DMS 273 treated with DMSO at 0.1 percent for 48 hours (cell line): Measurements from ENCODE around the gene MSRB1.
A peak's percentile ranks its signal among the peaks of the same experiment; 100 is the strongest.
"Not testable (repeated sequence)": the region's sequence is repeated elsewhere in the genome, so short reads cannot be mapped to it uniquely, and the experiment has no call there.

ENCODE experiments used
- DNase-seq: peaks from one replicate; lab custom pipeline; 2025; lab: John Stamatoyannopoulos, UW

The MSRB1 gene

DNA sequence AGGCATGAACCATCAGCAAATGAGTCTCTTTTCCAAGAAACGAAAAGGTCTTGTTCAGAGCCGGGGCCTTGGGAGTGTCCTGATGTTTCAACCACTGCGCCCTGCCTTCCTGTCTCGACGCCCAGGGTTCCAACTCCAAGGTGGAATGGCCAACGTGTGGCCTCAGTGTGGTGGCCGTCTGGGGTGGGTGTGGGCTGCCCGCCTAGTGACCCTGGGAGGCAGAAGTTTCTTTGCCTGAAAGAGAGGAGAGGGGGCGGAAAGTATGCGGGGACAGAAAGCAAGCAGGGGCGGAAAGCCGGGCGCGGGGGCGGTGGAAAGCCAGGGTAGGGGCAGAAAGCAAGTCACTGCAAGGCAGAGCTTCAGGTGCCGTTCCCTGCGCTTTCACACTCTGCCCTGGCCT lies 4.1 kb downstream of the MSRB1 start:
- no peak for DNase-seq

DNA sequence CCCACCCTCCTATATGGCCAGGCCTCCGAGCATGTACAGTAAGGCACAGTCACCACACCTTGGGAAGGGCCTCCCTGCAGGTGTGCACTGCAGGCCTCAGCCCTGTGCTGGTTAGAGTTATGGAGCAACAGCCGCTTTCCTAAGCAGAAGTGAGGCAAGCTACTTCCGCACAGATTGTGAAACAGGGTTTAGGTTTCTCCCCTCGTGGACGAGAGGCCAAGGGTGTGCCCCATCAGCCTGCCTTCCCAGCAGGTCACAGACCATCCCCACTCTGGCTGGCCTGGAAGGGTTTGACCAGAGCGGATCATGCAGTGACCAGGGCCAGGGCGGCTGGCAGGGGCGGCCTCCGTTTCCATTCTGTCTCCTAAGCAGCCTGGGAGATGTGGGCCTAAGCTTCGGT lies 4.7 kb downstream of the MSRB1 start:
- DNase-seq: no peak

DNA sequence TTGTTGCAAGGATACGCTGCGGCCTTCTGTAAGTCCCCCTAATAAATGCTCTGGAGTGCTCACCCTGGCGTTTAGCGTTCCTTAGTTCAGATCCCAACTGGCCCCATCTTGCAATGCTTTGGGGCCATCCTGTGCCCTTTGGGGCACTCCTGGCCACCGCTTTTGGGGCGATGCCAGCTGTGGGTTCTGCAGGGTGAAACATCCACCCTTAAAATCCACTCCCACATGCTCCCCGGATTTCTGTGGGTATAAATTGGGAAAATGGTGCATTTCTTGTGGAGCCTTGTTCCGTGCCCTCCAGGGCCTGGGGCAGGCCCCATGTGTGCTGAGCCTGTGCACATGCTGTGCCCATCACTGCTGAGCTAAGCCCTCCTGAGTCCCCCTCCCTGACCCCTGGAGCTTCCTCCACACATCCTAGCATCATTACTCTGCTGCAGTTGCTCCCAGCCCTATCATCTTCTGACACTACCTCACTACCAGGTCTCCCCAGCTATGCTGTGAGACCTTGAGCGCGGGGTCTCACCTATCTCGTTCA lies 6.0 kb downstream of the MSRB1 start:
- DNase-seq: no peak

DNA sequence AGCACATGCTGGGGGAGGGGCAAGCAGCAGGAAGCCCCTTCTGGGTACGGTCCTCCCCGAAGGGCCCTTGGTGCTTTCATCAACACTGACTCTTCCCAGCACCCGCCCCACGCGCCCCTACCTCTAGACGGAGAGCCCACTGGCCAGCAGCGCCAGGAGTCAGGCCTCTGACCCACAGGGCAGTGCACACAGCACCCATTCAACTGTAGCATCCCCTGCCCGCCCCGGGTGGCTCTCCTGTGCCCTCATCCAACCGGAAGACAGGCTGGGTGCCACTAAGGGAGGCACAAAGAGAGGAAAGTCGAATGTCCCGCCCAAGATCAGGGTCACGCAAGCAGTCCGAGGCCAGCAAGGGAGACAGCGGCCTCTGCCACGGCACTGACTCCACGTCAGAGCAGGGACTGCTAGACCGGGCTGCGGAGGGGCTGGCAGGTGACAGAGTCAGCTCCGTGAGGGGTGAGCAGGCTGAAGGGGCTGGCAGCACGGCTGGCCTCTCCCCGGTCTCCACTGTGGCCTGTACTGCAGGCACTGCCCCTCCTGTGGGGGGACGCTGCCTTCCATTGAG lies 9.8 kb downstream of the MSRB1 start:
- DNase-seq: no peak

DNA sequence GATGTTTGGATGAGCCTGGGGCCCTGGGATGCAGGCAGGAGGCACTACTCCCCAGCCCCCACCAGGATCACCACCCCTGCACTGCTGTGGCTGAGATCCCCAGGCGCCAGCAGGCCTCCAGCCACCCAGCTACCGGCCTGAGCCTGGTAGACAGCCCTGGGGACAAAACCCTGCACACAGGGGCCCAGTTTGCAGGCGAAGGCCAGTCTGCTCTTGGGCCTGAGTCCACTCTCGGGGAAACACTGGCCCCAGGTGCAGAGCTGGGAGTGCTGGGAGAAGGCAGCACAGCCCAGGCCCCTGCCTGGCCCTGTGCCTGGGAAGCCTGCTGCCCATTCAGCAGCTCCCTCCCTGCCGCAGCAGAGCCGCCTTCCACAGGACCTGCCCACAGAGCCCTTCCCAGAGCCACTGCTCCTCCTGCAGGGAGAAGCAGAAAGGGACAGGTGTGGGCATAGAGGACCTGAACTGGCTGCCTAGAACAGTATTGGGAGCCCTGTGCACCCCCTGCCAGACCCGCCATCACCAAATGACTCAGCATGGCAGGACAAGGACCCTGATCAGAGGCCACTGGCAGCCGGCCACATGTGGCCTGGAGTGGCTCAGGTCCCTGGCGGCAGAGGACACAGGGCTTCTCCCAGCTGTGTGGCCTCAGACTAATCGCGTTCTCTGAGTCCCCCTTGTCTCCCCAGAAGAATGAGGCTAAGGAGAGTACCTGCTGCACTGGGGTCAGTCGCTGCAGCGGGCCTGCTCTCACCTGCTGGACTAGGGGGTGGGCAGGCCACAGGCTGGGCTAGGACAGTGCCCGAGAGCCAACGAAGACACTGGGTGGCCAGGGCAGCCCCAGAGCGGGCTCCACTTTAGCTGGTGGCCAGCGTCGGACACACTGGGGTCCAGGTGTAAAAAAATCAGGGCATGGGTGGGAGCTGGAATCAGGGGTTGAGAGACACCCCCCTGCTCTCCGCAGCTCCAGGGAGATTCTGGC lies 10.7 kb downstream of the MSRB1 start:
- peak; percentile 43 for DNase-seq

DNA sequence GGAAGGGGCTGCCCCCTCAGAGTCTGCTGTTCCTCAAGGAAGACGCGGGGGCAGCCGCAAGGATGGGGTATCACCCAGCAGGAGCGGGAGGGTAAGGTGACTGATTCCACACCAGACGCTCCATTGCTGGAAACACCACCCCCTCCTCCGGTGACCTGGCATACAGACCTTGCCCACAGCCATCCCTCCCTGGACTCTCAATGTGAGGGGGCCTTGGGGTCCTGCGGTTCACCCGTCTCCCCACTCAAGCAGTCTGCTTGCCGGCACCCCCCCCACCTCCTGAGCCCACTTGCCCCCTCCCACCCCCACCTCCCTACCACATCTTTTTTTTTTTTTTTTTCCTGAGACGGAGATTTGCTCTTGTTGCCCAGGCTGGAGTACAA lies 12.7 kb downstream of the MSRB1 start:
- no peak for DNase-seq

DNA sequence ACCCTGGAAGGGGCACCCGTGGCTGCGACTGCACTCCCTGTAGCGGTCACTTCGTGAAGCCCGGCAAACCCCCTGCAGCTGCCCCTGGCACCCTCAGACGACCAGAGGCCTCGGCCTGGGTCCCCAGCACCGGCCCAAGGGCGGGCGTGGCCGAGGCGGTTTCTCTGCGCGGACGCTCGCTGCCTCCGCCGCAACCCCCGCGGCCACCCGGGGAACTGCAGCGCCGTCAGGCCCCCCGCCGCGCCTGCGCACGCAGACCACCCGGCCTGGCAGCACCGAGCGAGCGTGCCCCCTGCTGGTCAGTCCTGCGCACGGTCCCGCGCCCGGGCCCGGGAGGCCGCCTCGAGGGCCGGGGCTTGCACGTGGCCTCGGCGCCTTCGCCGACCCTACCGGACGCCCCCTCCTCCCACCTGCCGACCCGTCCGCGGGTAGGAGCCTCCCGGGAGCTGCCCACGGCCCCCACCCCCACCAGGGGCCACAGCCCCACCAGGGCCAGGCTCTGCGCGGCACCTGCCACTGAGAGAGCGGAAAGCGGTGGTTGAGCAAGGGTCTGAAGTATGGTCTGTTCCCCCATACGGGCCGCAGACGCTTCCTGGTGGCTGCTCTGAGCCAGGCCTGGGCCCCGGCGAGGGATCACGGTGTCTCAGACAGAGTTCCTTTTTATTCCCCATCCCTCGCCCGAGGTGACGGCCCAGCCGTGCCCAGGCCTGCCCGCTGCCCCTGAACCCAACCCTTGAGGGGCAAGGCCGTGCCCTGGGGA lies 13.2 kb downstream of the MSRB1 start:
- DNase-seq: peak; percentile 24

DNA sequence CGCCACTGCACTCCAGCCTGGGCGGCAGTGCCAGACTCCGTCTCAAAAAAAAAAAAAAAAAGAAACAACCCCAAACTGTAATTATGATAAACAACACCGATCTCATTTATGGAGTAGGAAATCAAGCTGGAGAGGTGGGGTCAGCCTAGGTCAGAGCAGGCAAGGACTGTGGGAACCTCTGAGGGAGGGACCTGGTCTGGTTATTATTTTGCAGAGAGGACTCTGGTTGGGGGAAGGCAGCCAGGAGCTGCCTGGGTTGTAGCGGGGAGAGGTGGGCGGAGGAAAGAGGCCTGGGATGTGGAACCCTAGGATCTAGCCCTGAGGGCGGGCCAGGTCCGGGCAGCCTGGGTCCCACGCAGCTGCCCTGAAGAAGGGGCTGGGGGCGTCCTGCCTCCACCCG lies 13.9 kb downstream of the MSRB1 start:
- DNase-seq: peak; percentile 22

DNA sequence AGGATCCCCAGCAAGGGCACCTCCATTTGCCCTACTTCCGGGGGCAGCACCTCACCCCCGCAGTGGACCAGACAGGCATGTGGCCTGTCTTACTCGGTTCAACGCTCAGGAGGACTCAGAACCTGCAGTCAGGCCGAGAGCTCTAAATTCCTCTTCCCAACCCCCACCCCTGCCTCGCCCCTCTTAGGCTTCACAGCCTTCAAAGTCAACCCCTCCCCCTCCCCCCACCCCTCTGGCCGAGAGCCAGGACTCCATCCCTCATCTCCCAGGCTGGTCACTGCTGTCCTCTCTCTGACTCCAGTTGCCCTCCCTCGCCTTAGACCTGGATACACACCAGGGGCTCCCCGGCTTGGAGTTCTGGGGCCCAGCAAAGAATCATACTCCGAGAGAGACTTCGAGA lies 16.7 kb downstream of the MSRB1 start:
- DNase-seq: no peak

DNA sequence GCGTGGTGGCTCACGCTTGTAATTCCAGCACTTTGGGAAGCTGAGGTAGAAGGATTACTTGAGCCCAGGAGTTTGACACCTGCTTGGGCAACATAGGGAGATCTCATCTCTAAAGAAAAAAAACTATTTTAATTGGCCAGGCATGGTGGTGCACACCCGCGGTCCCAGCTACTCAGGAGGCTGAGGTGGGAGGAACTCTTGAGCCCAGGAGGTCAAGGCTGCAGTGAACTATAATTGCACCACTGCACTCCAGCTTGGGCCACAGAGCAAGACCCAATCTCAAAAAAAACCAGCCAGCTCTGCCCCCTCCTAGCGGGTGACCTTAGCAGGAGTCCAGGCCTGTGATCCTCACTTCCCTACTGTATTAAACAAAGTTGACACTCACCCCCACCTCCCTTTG lies 18.9 kb downstream of the MSRB1 start:
- no peak for DNase-seq

DNA sequence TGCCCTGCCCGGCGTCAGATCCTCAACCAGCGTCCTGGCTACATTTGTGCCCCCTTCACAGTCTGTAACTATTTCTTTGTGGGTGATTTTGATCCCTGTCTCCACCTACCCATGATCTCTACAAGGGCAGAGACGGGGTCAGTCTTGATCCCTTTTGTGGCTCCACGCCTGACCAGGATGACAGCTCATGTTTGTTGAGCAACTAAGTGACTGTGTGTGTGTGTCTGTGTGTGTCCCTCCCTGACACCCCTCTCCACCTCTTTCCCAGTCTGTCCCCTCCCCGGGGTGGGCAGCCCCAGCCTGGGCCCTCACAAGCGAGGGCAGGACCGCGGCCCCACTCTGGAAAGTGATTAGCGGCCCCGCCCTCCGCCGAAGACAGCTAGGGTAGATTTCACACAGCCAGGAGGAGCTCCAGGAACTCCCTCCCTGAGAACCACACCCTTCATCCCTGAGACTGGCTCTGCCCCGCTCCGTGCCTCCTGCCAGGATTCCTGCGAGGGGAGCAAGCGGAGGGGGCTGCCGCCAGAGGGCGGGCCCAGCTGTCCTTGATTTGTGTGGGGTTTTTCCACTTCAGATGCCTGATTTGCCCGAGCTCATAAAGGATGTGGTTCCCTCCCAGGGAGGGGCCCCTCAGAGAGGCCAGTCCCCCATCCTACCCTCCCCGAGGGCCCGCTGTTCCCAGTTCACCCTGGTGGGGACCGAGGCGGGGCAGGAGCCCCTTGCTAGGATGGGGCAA lies 19.5 kb downstream of the MSRB1 start:
- peak; percentile 57 for DNase-seq

DNA sequence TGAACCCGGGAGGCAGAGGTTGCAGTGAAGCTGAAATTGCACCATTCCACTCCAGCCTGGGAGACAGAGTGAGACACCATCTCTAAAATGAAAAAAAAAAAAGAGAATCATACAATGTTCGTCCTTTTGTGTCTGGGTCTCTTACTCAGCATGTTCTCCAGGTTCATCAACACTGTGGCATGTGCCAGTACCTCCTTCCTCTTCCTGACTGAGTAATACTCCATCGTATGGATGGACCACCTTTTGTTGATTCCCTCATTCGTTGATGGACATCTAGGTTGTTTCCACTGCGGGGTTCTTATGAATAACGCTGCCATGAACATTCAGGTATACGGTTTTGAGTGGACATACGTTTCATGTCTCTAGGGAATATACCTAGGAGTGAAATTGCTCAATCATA lies 20.6 kb downstream of the MSRB1 start:
- no peak for DNase-seq

DNA sequence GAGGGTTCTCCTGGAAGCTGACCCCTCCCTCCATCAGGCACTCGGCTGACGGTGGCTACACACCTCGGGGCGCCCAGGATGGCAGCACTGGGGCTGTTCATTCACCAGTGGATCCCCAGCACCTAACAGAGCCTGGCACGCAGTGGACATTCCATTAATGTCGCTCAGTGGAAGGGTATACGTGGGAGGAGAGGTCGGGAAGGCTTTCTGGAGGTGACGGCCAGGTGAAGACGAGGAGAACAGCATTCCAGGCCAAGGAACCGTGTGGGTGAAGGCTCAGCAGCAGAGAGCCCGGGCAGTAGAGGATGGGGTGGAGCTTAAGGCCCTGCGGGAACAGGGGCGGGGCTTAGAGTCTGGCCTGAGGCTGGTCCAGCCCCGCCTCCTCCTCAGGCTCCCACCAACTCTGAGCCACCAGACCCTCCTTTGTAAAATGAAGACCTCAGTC lies 22.2 kb downstream of the MSRB1 start:
- DNase-seq: peak; percentile 27

DNA sequence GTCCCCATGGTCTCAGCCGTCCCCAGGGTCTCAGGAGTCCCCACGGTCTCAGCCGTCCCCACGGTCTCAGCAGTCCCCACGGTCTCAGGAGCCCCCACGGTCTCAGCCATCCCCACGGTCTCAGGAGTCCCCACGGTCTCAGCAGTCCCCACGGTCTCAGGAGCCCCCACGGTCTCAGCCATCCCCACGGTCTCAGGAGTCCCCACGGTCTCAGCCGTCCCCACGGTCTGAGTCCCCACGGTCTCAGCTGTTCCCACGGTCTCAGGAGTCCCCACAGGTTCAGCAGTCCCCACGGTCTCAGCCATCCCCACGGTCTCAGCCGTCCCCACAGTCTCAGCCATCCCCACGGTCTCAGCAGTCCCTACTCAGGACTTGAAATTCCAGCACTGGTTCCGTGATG lies 22.9 kb downstream of the MSRB1 start:
- DNase-seq: not testable (repeated sequence)

DNA sequence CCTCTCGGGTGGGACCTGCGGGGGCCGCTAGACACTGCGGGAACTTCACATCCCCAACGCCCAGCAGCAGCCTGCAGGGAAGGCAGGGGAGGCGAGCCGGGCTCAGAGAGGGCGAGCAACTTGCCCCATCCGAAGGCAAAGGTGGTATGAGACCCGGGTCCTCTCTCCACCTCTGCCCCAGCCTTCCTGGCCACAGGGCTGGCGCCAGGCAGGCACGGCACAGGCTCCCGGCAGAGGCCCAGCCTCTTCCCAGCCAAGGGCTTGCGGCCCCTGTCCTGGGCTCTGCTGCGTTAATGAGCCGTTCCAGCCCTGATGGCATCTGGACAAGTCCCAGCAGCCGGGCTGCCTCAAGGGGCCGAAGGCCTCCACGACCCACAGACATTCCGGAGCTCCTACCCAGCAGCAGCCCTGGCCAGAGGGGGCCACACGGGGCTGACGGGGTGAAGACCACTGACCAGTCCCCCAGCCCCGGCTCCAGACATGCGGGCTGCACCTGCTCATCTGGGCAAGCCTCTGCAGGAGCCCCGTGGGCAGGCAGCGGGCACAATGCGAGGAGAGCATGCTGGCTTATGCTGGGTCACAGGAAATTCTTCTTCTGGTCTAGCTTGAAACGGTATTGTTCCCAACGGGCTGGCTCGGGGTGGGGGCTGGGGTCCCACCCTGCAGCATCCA lies 23.5 kb downstream of the MSRB1 start:
- DNase-seq: no peak

DNA sequence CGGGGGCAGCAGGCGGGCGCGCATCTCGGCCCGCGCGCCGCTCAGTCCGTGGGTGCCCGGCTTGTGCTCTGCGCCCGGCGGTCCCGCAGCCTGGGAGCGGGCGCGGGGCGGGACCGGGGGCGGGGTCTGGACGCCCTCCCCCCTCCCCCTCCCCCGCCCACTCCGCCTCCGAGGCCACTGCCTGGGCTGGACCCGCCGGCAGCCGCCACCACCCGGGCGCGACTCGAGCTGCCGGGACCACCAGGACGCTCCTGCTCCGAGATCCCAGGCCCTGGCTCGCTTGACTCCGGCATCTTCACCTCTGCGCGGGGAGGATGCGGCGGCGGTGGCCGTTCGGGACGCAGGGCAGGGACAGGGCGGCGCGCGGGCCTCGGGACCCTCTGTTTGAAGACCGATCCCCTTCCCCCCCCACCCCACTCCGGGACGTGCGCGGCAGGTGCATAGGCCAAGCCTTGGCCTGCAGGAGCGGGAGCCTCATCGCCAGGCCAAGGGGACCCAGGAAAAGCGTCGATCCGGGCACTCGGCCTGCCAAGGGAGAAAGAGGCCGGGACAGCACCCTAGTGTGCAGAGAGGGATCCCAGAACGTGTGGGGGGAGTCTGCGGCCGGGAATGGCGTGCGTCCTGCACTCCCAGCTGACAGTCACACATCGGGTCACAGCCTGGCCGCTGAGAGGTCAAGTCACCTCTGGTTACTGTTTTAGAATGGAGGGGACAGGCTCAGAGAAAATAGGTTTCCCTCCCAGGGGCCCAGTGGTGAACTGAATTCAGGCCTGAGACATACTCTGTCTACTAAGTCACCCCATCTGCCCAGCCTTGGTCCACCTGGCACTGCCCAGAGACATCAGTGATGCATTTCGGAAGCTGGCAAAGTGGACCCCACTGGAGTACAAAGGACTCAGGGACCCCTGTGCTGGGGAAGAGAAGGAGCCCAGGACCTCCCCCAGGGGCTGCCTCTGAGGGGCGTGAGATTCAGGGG lies 24.4 kb downstream of the MSRB1 start, which contains the start of gene HS3ST6:
Gene HS3ST6, minus strand, starts transcription at position 65 of the 976 bp plus-strand sequence. CDS start 92 bp downstream, outside the sequence.
- DNase-seq: no peak

DNA sequence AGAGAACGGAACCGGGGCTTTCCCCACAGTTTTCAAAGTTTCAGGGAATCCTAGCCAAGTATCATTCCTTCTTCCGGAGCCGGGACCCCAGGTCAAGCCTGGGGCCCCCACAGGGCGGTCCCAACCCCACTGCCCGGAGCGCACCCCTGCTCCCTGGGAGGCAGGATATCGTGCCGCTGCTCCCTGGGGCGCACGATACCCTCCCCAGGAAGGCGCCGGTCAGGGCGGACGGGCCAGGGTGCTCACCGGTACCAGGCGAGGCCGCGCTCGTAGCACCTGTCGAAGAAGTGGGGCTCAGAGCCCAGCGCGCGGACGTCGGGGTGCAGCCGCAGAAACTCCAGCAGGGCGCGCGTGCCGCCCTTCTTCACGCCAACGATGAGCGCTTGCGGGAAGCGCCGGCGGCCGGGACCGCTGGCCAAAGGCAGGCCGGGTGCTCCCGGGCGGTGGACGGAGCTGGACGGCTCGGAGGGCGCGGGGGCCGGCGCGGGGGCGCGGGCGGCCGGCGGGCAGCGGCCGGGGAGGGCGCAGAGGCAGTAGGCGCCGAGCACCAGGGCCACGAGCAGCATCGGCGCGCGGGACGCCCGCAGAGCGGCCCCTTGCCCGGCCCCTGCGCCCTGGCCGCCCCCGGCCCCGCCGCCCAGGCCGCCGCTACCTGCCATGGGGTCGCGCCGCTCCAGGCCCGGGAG lies 25.2 kb downstream of the MSRB1 start:
- DNase-seq: no peak

DNA sequence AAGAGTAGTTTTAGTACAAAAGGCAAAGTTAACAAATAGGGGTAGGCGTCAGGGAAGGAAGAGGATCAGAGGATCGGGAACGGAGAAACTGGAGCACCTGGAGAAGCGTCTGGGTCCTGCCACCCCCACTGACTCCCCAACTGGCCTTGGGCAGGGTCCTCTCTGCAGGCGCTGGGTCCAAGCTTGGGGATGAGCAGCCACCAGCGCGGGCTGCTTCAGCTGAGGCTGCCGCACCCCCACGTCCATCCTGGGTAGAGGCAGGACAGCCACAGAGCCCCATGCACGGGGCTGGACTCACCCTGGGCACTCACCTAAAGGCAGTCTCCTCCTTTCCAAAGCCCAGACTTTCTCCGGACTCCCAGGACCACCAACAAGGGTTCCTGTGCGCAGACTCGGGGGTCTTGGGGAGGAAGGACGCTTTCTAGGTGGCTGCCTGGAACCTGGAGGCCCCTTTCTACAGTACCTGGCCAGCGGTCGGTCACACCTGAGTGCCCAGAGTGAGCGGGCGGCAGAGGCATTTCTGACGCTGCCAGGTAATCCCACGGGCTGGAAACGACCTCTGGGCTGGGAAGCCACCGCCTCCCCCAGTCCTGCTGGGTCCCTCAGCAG lies 25.8 kb downstream of the MSRB1 start:
- DNase-seq: no peak

DNA sequence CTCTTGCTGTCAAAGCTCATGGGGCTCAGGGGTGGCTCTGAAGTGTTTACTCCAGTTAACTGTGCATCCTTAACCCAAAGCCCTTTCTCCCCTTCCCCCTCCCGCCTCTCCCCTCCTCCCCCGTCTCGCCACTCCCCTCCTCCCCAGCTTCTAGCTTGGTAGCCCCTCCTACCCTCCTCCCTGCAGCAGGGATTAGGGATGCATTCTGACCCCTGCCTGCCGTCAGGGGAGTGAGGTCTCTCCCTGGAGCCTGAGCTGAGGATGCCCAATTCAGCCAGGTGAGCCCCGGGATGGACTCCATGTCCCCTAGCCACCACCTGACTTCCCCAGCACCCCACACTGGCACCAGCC lies 26.4 kb downstream of the MSRB1 start:
- DNase-seq: no peak
